Muscle layer of duodenum (tissue), 2 donors: ENCODE measurements around the gene CTIF.

Experiments used
- H3K27ac ChIP-seq: one replicate; pipeline ENCODE4 v1.7.0; 2013; ENCODE audit warnings: mild to moderate bottlenecking, low read length
- H3K27me3 ChIP-seq: one replicate; pipeline ENCODE4 v1.7.0; 2013; ENCODE audit warnings: low read depth, mild to moderate bottlenecking, control low read depth, low read length
- H3K36me3 ChIP-seq, 2 donors: one replicate each; pipeline ENCODE4 v1.7.0; 2013; ENCODE audit warnings: low read length in 2 of 2, control low read depth in 1 of 2, mild to moderate bottlenecking in 1 of 2; ENCODE audit not compliant: insufficient read depth in 2 of 2, control insufficient read depth in 1 of 2
- H3K4me1 ChIP-seq, 2 donors: one replicate each; pipeline ENCODE4 v1.7.0; 2013; ENCODE audit warnings: low read length in 2 of 2, mild to moderate bottlenecking in 2 of 2, control low read depth in 1 of 2, moderate library complexity in 1 of 2; ENCODE audit not compliant: insufficient read depth in 2 of 2, control insufficient read depth in 1 of 2
- H3K4me3 ChIP-seq, 2 donors: one replicate each; pipeline ENCODE4 v1.7.0; 2013; ENCODE audit warnings: low read length in 2 of 2, low read depth in 1 of 2, mild to moderate bottlenecking in 1 of 2
- H3K9me3 ChIP-seq, 2 donors: one replicate each; pipeline ENCODE4 v1.7.0; 2013; ENCODE audit warnings: low read length in 2 of 2, control low read depth in 1 of 2, mild to moderate bottlenecking in 1 of 2; ENCODE audit not compliant: control insufficient read depth in 1 of 2
- donor health status: healthy.

The CTIF gene

GRCh38 chr18:48872234-48873145 lies 333.7 kb downstream of the CTIF start:
- Histone ChIP-seq H3K27ac (no peak overlapping the region), H3K4me1 (no peaks in the 10 kb centered on the region), H3K4me3 (no peak overlapping the region), H3K36me3 (peaks cover 0 to 4% of the 10 kb centered on the region in 2 donors), H3K9me3 (no peaks in the 10 kb centered on the region), H3K27me3 (no peaks in the 10 kb centered on the region)

GRCh38 chr18:48874233-48874632 lies 335.4 kb downstream of the CTIF start:
- Histone ChIP-seq H3K4me1 (no peaks in the 10 kb centered on the region), H3K4me3 (no peak overlapping the region), H3K27me3 (no peaks in the 10 kb centered on the region), H3K36me3 (peaks cover 0 to 4% of the 10 kb centered on the region in 2 donors), H3K9me3 (no peaks in the 10 kb centered on the region), H3K27ac (no peak overlapping the region)

DNA sequence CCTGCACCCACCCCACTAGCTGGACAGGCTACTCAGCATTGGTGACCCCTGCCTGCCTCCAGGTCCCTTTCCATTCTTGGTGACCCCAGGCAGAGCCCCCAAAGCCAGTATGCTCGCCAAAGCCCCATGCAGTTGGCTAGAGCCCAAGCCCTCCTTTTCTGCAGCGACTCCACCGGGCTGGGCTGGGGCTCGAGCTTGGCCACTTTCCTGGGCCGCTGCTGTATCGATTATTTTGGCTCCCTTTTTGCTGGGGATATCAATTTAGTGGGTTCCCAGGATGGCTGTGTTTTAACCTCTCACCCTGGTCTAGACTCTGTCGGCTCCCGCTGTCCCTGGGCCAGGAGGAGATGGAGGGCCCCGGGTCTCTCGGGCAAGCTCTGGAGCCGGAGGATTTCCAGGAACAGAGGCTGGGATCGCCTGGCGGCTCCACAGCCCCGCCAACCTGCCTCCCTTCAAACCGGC lies 335.9 kb downstream of the CTIF start:
- Histone ChIP-seq H3K9me3 (no peaks in the 10 kb centered on the region), H3K27me3 (no peaks in the 10 kb centered on the region), H3K36me3 (peaks cover 0 to 4% of the 10 kb centered on the region in 2 donors), H3K27ac (no peak overlapping the region), H3K4me3 (no peak overlapping the region), H3K4me1 (no peaks in the 10 kb centered on the region)

GRCh38 chr18:48875314-48875941 lies 336.6 kb downstream of the CTIF start:
- Histone ChIP-seq H3K27me3 (no peaks in the 10 kb centered on the region), H3K36me3 (peaks cover 0 to 4% of the 10 kb centered on the region in 2 donors), H3K9me3 (no peaks in the 10 kb centered on the region), H3K27ac (no peak overlapping the region), H3K4me3 (no peak overlapping the region), H3K4me1 (no peaks in the 10 kb centered on the region)

GRCh38 chr18:48875942-48876511 lies 337.2 kb downstream of the CTIF start:
- Histone ChIP-seq H3K4me3 (no peak overlapping the region), H3K27ac (no peak overlapping the region), H3K4me1 (no peaks in the 10 kb centered on the region), H3K27me3 (no peaks in the 10 kb centered on the region), H3K9me3 (no peaks in the 10 kb centered on the region), H3K36me3 (peaks cover 0 to 4% of the 10 kb centered on the region in 2 donors)

DNA sequence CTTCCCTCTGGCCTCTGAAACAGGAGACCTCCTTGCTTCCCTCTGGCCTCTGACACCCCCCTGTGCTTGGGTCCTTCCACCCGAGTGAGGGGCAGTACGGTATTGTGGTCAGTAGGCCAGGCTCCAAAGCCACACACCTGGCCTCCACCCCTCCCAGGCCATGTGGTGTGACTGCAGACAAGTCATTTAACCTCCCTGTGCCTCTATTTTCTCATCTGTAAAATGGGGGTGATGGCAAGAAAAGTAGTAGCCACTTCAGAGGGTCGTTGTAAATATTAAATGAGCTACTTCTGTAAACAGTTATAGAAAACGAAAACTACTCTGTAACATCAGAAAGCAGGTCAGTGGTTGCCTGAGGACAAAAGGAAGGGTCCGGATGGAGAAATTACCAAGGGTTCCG lies 337.8 kb downstream of the CTIF start:
- Histone ChIP-seq H3K36me3 (peaks cover 0 to 4% of the 10 kb centered on the region in 2 donors), H3K9me3 (no peaks in the 10 kb centered on the region)

GRCh38 chr18:48877941-48878340 lies 339.1 kb downstream of the CTIF start:
- H3K4me1 ChIP-seq: no peaks in the 10 kb centered on the region
- H3K4me3 ChIP-seq: no peak overlapping the region
- no peaks in the 10 kb centered on the region for H3K27me3 ChIP-seq
- H3K9me3 ChIP-seq: no peaks in the 10 kb centered on the region
- peaks cover 0 to 2% of the 10 kb centered on the region in 2 donors for H3K36me3 ChIP-seq
- no peak overlapping the region for H3K27ac ChIP-seq

More for the DNA sequence above, 337.8 kb downstream of the CTIF start:
- Histone ChIP-seq H3K4me3 (no peak overlapping the region), H3K27ac (no peak overlapping the region), H3K27me3 (no peaks in the 10 kb centered on the region), H3K4me1 (no peaks in the 10 kb centered on the region)

DNA sequence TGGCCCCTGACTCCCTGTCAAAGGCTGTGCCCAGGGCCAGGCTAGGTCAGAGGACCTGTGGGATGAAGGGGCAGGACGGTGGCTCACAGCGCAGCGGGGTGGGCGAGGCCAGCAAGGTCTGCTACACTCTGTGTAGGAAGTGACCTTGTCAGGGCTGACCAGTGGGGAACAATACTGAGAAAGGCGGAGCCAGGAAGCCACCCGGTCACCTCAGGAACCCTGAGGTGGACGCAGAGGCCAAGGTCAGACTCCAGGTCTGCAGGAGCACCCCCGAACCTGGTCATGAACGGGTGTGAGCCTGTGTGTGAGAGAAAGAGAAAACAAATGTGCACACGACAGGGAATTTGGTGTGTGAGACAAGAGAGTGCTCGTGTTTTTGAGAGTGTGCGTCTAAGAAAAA lies 339.6 kb downstream of the CTIF start:
- Histone ChIP-seq H3K4me3 (no peak overlapping the region), H3K27ac (no peak overlapping the region), H3K36me3 (no peaks in the 10 kb centered on the region), H3K9me3 (no peaks in the 10 kb centered on the region), H3K4me1 (no peaks in the 10 kb centered on the region), H3K27me3 (no peaks in the 10 kb centered on the region)

- H3K4me3 ChIP-seq: no peak overlapping the region
- H3K27me3 ChIP-seq: no peaks in the 10 kb centered on the region
- no peak overlapping the region for H3K27ac ChIP-seq
- H3K36me3 ChIP-seq: no peaks in the 10 kb centered on the region
- H3K9me3 ChIP-seq: no peaks in the 10 kb centered on the region
- H3K4me1 ChIP-seq: no peaks in the 10 kb centered on the region
Observed at GRCh38 chr18:48879008-48879431, 340.2 kb downstream of the CTIF start.

DNA sequence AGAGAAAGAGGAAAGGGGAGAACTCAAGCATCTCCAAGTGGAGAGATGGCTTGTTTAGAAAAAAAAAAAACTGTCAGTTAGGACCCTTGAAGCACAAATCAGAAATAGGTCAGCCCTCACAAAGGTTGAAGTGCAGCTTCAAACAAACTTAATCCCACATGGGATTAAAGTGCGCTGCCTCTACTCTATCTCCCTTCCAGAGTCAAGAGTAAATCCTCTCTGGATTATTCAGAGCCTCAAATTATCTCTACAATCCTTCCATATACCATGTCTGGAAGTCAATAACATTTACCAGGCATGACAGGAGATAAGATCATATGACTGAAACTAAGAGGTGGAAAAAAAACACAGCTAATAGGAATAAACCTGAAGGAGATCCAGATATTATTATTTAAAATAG lies 342.1 kb downstream of the CTIF start:
- H3K27ac ChIP-seq: no peak overlapping the region
- H3K27me3 ChIP-seq: no peaks in the 10 kb centered on the region
- no peaks in the 10 kb centered on the region for H3K4me1 ChIP-seq
- H3K36me3 ChIP-seq: no peaks in the 10 kb centered on the region
- no peaks in the 10 kb centered on the region for H3K9me3 ChIP-seq
- no peak overlapping the region for H3K4me3 ChIP-seq

- no peak overlapping the region for H3K27ac ChIP-seq
- H3K4me3 ChIP-seq: no peak overlapping the region
- H3K27me3 ChIP-seq: no peaks in the 10 kb centered on the region
- no peaks in the 10 kb centered on the region for H3K4me1 ChIP-seq
- H3K9me3 ChIP-seq: no peaks in the 10 kb centered on the region
- no peaks in the 10 kb centered on the region for H3K36me3 ChIP-seq
Observed at GRCh38 chr18:48882379-48882778, 343.5 kb downstream of the CTIF start.
